ENCODE results near the gene ADIG.

ADIG gene

GRCh38 chr20:38581013-38581412, at the start of gene ADIG:
TSS of gene ADIG (plus strand) at chr20:38581197. CDS start at chr20:38581251, 54 bp downstream.
- DNase-seq (ENCODE audit: low read depth in 1 of 2, low spot score in 1 of 2) = no peak

GRCh38 chr20:38534756-38535155, 46.2 kb upstream of the ADIG start:
- no peak for DNase-seq (ENCODE audit: low read depth in 1 of 2, low spot score in 1 of 2)

- DNase-seq (ENCODE audit: low read depth in 1 of 2, low spot score in 1 of 2) = no peak
Observed at GRCh38 chr20:38536310-38536709, 44.7 kb upstream of the ADIG start.

- DNase-seq (ENCODE audit: low read depth in 1 of 2, low spot score in 1 of 2) = no peak
Observed at GRCh38 chr20:38537176-38537575, 43.8 kb upstream of the ADIG start.

GRCh38 chr20:38538789-38539188, 42.2 kb upstream of the ADIG start:
- no peak for DNase-seq (ENCODE audit: low read depth in 1 of 2, low spot score in 1 of 2)

GRCh38 chr20:38543014-38543906, 37.7 kb upstream of the ADIG start:
- no peak for DNase-seq (ENCODE audit: low read depth in 1 of 2, low spot score in 1 of 2)

GRCh38 chr20:38545771-38546170, 35.2 kb upstream of the ADIG start:
- no peak for DNase-seq (ENCODE audit: low read depth in 1 of 2, low spot score in 1 of 2)

- no peak for DNase-seq (ENCODE audit: low read depth in 1 of 2, low spot score in 1 of 2)
Observed at GRCh38 chr20:38547288-38548085, 33.5 kb upstream of the ADIG start.

GRCh38 chr20:38548356-38549083, 32.5 kb upstream of the ADIG start:
- DNase-seq (ENCODE audit: low read depth in 1 of 2, low spot score in 1 of 2) = no peak

GRCh38 chr20:38550274-38550673, 30.7 kb upstream of the ADIG start:
- no peak for DNase-seq (ENCODE audit: low read depth in 1 of 2, low spot score in 1 of 2)

GRCh38 chr20:38551056-38551626, 29.9 kb upstream of the ADIG start:
- DNase-seq (ENCODE audit: low read depth in 1 of 2, low spot score in 1 of 2) = no peak

GRCh38 chr20:38554986-38555385, 26.0 kb upstream of the ADIG start:
- no peak for DNase-seq (ENCODE audit: low read depth in 1 of 2, low spot score in 1 of 2)

- DNase-seq (ENCODE audit: low read depth in 1 of 2, low spot score in 1 of 2) = no peak
Observed at GRCh38 chr20:38555395-38555794, 25.6 kb upstream of the ADIG start.

- DNase-seq (ENCODE audit: low read depth in 1 of 2, low spot score in 1 of 2) = no peak
Observed at GRCh38 chr20:38557174-38557573, 23.8 kb upstream of the ADIG start.

GRCh38 chr20:38558596-38559360, 22.2 kb upstream of the ADIG start:
- no peak for DNase-seq (ENCODE audit: low read depth in 1 of 2, low spot score in 1 of 2)

- DNase-seq (ENCODE audit: low read depth in 1 of 2, low spot score in 1 of 2) = no peak
Observed at GRCh38 chr20:38559764-38560163, 21.2 kb upstream of the ADIG start.

- DNase-seq (ENCODE audit: low read depth in 1 of 2, low spot score in 1 of 2) = no peak
Observed at GRCh38 chr20:38563802-38564431, 17.1 kb upstream of the ADIG start.

- DNase-seq (ENCODE audit: low read depth in 1 of 2, low spot score in 1 of 2) = no peak
Observed at GRCh38 chr20:38564680-38565079, 16.3 kb upstream of the ADIG start.

GRCh38 chr20:38566036-38566598, 14.9 kb upstream of the ADIG start:
- no peak for DNase-seq (ENCODE audit: low read depth in 1 of 2, low spot score in 1 of 2)

Data from activated CD4-positive, alpha-beta T cell treated with anti-CD3 and anti-CD28 coated beads, Interleukin-2, amount 50 U/mL, for 24 hours (primary cell).